GM18526 (cell line): ENCODE data around the gene MFRP.

Source experiments
- POLR2A ChIP-seq: IDR thresholded peaks from 3 replicates; pipeline ENCODE4 v1.6.1; 2011; ENCODE audit not compliant: insufficient read length; ENCODE audit errors: extremely low read depth

The MFRP gene

DNA sequence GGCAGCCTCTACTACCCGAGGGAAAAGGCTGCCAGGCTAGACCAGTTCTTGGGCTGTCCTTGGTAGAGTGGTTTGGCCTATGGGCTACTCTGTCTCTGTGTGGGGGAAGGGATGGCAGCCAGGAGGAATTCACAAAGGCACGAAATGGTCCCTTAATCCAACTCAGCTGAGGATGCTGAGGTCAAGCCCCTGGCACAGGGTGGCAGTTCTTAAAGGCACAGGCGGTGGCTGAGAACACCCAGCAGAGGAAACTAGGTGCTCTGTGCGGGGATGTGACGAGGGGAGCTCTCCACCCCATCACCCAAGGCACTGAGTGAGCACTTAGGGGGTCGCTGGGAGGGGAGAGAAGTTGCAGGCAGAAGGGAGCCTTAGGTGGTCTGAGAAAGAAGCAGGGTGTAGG is at the start of gene MFRP:
Gene MFRP (minus strand): TSS at position 101 of the 400 bp plus-strand sequence. CDS start 192 bp downstream, outside the sequence.
- TF ChIP-seq POLR2A: no peak

DNA sequence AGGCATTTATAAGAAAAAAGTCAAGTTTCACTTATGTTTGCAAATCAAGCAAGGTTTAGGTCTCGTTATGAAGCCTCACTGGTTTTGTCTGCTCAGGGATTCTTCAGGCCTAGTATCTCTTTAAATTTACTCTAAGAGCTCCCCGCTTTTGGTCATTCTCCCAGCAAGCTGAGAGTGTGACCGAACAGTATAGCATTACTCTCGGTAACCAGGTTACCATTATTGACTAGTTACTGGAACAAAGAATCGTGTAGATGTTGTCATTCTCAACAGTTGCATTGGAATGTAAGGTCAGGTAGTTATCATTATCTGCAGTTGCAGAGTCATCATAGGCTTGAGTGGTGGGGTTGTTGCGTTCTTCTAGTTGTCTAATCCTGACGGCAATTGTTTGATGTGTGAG is 44.8 kb upstream of the MFRP start:
- TF ChIP-seq POLR2A: no peak

- TF ChIP-seq POLR2A: no peak
These were observed 43.2 kb upstream of the MFRP start for GRCh38 chr11:119389611-119390254.

- no peak for TF ChIP-seq POLR2A
These were observed 41.6 kb upstream of the MFRP start for GRCh38 chr11:119388103-119388502.

DNA sequence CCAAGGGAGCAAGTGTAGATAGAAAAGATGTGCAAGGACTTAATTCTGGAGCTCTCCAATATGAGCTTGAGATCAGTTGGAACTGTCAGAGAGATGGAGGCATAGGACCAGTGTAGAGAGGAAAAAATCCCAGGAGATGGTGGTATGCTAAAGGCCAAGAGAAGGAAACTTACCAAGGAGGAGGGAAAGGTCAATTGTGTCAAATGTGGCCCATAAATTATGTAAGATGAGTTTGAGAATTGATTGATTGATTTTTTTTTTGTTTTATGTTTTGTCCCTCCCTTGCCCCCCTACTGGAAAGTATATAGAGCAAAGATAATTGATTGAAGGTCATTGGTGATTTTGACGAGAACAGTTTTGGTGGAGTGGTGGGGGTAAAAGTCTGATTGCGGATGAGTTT is 37.8 kb upstream of the MFRP start:
- no peak for TF ChIP-seq POLR2A

GRCh38 chr11:119382101-119382500 is 35.6 kb upstream of the MFRP start:
- TF ChIP-seq POLR2A: no peak

DNA sequence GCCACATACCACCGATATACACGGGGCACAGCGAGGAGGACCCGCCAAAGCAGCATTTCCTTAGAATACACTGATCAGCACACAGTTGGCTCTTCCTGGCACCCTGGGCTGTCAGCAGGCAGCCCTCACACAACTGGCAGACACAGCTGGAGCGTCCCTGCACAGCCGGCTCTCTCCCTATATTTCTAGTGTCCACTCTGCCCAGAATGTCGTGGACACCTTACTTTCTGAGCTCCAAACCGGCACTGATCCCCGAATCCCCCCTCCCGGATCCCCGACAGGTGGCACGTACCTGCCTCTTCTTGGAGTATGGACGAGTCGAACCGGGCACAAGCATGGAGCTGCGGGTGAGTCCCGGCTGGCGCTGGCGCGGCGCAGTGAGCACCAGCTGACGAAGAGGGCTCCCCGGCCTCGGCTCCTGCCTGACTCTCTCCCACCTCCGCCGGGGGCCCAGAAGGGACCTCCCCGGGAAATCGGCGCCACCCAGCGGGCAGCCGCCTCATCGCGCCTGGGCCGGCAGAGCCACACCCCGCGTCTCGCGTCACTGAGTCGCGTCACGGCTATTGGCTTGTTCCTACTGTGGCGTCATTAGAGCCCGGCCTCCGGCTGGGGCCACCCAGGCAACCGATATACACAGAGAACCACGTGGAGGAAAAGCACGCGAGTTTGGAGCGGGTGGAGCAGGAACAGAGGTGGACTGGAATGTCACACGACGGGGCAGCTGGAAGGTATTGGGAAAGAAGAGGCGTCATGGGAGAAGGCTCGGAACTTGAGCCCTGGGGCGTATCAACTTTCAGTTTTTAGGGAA is 34.9 kb upstream of the MFRP start, which contains the start of gene USP2:
Gene USP2 (minus strand): TSS at position 510 of the 808 bp plus-strand sequence. CDS start 8,210 bp downstream, outside the sequence.
- TF ChIP-seq POLR2A: no peak

DNA sequence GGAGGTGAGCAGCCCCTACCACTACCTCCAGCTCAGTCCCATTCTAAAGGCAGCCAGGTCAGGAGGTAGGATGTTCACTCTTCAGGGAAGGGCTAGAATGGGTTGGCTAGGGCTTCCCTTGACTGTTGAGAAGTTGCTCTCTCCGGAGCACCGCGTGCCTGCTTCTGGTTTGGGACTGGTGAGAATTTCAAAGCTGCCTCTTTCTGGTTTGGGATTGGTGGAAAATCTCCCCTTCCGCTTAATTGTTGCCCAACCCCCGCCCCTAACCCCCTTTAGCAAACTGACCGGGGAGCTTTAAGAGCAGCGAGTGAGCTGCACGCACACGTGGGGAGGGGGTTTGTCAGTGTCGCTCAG is 34.3 kb upstream of the MFRP start:
- no peak for TF ChIP-seq POLR2A

- no peak for TF ChIP-seq POLR2A
These were observed 33.8 kb upstream of the MFRP start for GRCh38 chr11:119380160-119380826.

- no peak for TF ChIP-seq POLR2A
These were observed 32.5 kb upstream of the MFRP start for GRCh38 chr11:119378851-119379465.

DNA sequence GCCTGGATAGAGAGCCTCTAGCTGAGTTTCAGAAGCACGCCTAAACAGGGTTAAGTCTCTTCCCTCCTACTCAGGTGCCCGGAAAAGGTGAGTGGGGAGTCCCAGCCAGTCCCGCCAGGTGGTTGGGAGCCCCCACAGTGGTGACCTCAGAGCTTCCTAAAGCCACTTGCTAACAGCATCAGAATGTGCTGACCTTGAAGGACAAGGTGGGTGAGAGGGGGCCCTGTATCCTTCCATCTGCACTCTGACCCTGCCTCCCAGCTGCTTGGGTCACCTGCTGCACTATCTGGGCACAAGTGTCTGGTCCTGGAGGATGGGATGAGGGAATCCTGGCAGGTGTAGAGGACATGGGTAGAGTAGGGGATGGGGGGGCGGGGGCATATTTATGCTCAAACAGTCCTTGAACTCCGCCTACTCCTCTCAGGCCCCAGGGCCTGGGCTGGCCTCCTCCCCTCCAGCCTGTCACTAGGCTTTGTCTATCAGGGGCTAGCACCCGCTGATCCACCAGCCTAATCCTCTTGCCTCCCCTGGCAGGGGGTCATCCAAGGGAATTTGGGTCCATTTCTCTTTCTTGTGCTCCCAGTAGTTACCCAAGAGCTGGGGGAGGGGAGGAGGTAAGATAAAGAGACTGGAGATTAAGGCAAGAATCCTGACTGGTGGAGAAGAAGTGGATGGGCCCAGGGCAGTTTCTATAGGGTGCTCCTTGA is 31.6 kb upstream of the MFRP start:
- TF ChIP-seq POLR2A: no peak

DNA sequence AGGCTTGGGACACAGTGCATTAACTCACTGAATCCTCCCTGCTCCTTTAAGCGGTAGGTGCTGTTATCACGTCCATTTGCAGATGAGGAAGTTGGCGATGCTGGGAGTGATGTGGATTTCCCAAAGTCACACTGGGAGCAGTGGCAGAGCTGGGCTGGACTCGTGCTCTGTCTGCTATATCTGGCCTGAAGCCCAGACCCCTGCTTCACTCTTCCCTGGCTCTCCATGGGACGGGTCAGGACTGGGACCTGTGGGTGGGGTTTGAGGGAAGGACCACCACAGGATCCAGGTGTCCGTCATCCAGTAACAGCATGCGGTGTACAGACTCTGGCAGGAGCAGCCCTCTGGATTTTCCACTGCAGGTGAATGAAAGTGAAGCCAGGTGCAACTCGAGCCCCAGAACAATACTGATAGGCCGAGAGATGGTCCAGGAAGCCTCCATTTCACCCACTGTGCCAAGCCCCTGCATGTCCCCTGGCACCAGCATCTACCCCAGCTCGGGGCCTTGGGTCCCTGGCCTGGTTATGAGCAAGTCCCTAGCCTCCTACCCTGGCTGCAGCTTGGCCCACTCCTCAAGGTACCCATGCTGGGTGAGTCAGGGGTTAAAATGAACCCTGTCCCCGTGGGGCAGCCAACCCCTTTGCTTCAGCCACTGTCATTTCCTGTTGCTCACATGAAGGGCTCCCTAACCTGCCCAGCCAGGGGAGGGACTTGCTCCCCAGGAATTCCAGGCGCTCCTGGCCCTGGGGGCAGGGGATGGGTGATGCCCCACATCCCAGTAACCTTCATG is 30.8 kb upstream of the MFRP start:
- no peak for TF ChIP-seq POLR2A

DNA sequence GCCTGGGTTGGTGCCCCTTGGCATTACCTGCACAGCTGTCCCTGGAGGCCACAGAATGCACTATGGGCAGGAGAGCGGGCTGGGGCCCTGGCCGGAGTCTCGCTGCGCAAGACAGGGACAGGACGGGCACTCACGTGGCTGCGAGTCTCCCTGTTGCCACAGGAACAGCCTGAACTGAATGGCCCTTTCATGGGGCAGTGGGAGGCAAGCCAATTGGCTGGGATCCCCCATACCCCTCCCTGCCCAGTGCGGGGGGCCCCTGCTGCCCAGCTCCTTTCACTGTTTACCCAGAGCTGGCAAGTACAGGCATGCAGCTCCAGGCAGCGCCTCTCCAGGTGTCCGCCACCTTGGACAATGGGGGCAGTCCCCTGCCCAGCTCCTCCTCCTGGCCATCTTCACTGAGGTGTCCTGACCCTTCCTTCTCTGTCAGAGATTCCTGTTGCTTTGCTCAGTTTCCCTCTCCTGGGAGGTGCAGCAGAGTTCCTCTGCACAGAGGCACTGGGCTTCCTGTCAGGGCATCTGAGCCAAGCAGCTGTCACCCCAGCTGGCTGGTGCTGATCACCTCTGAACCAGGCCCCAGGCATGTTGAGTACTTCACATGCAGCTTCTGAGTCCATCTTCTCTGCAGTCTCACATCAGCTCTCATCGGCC is 29.8 kb upstream of the MFRP start:
- no peak for TF ChIP-seq POLR2A
